H4 (cell line): ENCODE data around the gene PSMB1. TPM values are rescaled to one million over a fixed set of nuclear protein-coding genes. Genes with fewer than 3 reads are reported as not detected.
"Not testable (repeated sequence)": the region's sequence is repeated elsewhere in the genome, so short reads cannot be mapped to it uniquely, and the experiment has no call there.

Source experiments
- DNase-seq: peaks from one replicate; pipeline ENCODE4 v3.0.0-alpha.2; 2015; ENCODE audit warnings: low spot score
- total RNA-seq: library from RNA; depleted of rRNA; stranded (reverse); fragments of >200 nt; shearing (Covaris generic); gene quantifications from 2 replicates; pipeline ENCODE4 v1.2.3, GENCODE V29; 2014

The PSMB1 gene
- total RNA-seq, 1 experiment from 2014 or later: 521 TPM

- no peak for DNase-seq
These were observed 18.1 kb downstream of the PSMB1 start for GRCh38 chr6:170535004-170535403.

- DNase-seq: no peak
These were observed 19.3 kb downstream of the PSMB1 start for GRCh38 chr6:170533792-170534191.

DNA sequence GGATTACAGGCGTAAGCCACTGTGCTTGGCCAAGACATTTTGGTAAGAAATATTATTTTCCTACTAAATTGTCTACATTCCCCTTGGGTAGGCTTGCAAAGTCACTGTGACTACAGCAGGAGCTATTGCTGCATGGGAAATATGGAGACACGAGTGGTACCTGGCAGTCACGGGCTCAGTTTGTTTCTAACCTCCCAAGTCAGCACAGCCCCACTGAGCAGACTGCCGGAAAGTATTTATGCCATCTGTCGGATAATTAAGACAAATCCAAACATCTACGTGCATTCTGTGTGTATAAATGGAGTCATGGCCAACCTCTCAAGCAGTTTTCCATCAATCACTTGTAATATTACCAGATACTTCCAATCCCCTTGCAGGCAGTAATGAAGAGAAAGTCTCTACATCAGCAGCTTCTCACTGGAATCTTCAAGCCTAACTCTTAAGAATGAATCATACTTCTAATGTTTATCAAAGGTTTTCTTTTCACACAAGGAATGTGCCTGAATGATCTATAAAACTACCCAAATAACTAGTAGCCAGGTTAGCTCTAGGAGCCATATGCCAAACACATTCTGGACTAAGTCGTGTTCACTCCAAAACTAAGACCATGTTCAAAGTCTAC is 20.1 kb downstream of the PSMB1 start:
- no peak for DNase-seq

GRCh38 chr6:170529839-170530469 is 23.2 kb downstream of the PSMB1 start:
- DNase-seq: peak; percentile 30

DNA sequence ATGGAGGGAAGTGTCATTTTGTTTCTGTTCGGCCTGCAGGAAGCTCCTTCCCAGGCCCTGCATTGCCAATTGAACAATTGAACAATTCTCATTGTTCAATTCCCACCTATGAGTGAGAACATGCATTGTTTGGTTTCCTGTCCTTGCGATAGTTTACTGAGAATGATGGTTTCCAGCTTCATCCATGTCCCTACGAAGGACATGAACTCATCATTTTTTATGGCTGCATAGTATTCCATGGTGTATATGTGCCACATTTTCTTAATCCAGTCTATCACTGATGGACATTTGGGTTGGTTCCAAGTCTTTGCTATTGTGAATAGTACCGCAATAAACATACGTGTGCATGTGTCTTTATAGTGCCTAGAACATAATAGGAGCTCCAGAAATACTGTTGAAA is 25.1 kb downstream of the PSMB1 start:
- not testable (repeated sequence) for DNase-seq

- DNase-seq: no peak
These were observed 27.3 kb downstream of the PSMB1 start for GRCh38 chr6:170525795-170526194.

GRCh38 chr6:170524172-170524502 is 29.0 kb downstream of the PSMB1 start:
- no peak for DNase-seq

DNA sequence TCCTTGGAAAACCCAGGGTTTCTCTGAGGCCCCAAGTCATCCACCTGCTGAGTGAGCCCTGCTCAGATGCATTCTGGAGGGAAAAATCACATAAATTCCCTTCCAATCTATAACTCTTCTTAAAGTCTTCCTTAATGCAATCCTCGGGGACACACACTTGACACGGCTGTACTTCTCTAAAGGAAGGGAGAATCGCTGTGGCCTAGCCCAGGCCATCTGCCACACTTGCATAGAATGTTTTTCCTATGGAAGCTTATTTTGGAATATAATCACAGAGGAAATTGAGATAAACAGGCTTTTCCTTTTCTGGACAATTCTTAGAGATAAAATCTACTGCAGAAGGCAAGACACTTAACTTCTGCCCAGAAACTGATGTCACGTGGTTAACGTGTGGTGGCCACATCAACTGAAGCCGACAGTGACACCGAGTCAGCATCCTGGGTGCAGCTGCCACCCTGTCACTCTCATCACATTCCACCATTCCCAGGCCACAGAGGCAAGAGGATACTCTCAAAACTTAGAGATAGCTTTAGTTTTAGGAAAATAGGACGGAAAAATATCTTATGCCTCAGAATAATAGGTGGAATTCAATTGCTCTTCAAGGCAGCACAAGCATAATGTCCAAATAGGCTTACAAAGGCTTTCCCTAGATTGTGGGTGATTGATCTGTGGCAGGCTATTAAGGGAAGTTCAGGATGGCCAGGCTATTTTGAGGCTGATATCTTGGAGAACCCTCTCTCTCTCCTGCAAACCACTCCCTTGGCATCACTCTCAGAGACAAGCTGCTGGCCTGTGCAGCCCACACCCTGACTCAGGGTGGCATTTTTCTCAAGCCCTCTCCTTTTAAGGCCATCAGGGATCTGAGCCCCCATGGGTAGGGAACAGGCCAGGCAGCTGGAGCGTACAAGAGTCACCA is 29.6 kb downstream of the PSMB1 start:
- DNase-seq: no peak

DNA sequence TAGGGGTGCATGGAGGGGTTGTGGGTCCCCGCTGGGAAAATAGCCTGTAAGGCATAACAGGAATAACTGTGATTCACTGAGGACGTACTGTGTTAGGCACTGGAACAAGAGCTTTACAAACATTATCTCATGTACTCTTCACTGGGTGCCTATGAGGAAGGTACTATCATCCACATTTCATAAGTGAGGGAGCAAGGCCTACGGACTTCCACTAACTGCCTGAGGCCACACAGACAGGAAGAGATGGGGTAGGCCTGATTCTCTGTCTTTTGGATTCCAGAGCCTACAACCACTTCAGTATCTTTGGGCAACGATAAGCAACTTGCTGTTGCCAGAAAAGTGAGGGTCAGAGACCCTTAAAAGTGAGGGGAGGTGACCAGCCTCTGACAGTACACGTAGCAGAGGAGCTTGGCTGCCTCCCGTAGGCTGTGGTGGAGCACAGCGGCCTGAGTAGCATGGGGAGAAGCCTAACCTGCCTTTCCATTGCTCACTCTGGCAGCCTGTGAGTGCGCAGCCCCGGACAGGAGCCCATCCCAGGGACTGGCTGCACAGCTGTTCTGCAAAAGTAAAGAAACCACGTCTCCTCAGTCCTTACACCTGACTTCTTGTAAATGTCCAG is 30.4 kb downstream of the PSMB1 start:
- no peak for DNase-seq

- DNase-seq: peak; percentile 65
These were observed 36.1 kb downstream of the PSMB1 start for GRCh38 chr6:170516783-170517616.

GRCh38 chr6:170514908-170515307 is 38.2 kb downstream of the PSMB1 start:
- no peak for DNase-seq

DNA sequence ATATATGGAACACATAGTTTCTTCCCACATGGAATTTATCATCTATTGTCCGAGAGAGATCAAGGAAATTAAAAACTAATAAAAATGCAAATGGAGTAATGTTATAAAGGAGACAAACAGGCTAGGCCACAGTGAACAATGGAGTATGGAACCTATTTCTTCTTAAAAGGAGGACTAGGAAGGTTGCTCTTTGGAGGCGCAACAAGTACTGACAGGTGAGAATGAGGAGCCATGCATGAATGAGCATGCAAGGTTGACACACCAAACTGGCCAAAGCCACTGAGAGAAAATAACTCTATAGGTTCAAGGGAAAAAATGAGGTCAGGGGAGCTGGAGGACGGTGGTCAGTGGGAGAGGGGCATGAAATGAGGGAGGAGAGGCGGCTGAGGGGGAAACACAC is 40.9 kb downstream of the PSMB1 start:
- no peak for DNase-seq

DNA sequence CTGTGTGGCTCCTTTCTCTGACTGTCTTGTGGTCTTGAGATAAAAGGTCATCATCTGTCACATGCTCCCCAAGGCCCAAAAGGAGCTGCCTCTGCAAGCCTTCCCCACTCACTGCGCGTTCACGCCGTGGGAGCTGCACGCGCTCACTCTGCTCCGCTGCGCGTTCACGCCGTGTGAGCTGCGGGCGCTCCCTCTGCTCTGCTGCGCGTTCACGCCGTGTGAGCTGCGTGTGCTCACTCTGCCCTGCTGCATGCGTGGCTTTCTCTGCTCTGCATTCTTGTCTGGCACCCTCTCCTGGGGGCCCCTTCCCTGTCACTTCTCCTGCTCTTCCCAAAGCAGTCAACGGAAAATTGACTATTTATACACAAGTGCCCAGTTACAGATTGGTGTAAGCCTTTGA is 42.5 kb downstream of the PSMB1 start:
- no peak for DNase-seq

DNA sequence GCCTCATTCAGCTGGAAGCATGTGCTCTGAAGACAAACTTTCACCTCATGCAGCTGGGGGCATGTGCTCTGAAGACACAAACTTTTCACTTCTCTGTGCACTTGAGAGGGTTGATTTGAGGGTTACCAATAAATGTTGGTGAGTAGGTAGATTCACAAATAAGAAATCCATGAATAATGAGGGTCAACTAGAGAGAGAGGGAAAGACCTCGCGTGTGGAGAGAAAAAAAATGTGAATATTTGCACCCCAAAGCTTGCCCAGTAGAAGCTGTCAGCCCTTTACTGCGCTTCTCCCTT is 43.4 kb downstream of the PSMB1 start:
- DNase-seq: no peak

GRCh38 chr6:170508892-170509722 is 44.0 kb downstream of the PSMB1 start:
- not testable (repeated sequence) for DNase-seq

GRCh38 chr6:170508275-170508674 is 44.8 kb downstream of the PSMB1 start:
- not testable (repeated sequence) for DNase-seq

DNA sequence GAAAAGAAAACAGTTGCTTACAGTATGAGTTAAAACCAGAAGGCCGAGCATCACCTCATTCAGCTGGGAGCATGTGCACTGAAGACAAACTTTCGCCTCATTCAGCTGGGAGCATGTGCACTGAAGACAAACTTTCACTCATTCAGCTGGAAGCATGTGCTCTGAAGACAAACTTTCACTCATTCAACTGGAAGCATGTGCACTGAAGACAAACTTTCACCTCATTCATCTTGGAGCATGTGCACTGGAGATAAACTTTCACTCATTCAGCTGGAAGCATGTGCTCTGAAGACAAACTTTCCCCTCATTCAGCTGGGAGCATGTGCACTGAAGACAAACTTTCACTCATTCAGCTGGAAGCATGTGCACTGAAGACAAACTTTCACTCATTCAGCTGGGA is 45.4 kb downstream of the PSMB1 start:
- not testable (repeated sequence) for DNase-seq

DNA sequence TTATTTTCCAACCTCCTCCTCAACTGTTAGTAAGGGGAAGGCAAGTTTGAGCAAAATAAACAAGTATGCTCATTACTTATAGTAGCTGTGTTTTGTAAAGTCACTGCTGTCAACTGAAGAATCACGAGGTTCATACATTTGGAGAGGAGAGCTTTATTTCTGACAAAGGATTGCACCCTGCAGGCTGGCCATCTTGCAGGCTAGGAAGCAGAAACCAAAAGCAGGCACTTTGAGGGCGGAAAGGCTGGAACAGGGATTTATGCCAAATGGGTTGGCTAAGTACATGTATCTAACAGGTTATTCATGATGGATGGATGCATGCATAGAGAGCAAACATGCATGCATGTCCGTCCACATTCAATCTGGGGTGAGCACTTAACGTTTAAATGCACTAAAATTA is 46.7 kb downstream of the PSMB1 start:
- DNase-seq: no peak

DNA sequence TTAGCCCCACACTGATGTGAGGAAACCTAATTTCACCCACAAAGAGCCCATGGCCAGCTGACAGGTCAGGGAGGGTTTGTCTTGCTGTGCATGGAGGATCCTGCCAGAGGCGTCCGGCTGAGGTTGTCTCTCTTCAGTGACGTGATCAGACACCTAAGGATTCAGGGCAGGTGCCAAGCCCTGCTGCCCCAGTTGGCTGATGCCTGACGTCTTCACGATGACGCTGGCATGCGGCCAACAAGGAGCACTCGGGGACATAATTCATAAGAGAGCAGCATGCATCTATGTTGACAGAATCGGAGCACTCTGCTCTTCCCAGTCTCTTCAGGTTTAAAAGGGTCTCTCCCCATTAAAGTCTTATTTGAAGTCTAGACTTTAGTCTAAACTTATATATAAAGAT is 47.8 kb downstream of the PSMB1 start:
- DNase-seq: no peak

- no peak for DNase-seq
These were observed 48.6 kb downstream of the PSMB1 start for GRCh38 chr6:170504479-170504878.

- no peak for DNase-seq
These were observed 49.7 kb downstream of the PSMB1 start for GRCh38 chr6:170503414-170503761.
